Measurements from ENCODE around the gene NPHP4. TPM values are rescaled to one million over a fixed set of nuclear protein-coding genes. Genes with fewer than 3 reads are reported as not detected.

The NPHP4 gene
- total RNA-seq, result 8.6 TPM

DNA sequence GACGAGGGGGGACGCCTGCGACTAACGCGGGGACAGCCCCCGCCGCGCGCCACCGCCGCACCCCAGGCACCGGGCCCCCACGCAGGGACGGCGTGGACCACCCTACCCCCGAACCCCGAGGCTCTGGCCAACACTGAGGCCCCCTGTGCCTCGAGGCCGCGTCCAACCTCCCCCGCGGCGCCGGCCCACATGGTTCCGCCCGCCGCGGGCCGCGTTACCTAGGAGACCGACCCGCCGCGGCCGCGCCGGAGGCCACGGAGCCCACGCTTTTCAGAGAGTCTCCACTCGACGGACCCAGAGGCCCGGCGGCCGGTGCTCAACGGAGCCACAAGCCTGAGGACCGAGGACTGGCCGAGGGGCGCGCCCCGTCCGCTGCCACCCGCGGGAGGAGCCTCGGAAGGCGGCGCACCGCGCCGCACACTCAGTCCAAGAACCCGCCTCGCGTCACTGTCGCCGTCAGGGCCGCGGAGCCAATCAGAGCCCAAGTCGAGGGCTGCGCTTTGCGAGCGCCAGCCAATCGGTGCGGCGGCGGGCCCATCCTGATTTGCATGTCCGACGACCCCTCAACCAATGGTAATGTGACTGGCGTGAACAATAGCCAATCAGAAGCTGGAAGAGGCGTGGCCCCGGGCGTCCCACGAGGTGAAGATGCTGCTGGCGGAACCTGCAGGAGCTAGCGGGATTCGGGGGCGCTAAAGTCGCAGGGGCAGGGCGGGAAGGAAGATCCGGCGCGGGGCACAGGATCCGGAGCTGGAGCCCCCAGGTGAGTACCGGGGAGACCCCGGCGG is at the start of gene NPHP4:
NPHP4 (minus strand) TSS at position 400 of the 788 bp plus-strand sequence. CDS start 6,136 bp downstream, outside the sequence.
- DNase-seq, result peak; percentile 100

DNA sequence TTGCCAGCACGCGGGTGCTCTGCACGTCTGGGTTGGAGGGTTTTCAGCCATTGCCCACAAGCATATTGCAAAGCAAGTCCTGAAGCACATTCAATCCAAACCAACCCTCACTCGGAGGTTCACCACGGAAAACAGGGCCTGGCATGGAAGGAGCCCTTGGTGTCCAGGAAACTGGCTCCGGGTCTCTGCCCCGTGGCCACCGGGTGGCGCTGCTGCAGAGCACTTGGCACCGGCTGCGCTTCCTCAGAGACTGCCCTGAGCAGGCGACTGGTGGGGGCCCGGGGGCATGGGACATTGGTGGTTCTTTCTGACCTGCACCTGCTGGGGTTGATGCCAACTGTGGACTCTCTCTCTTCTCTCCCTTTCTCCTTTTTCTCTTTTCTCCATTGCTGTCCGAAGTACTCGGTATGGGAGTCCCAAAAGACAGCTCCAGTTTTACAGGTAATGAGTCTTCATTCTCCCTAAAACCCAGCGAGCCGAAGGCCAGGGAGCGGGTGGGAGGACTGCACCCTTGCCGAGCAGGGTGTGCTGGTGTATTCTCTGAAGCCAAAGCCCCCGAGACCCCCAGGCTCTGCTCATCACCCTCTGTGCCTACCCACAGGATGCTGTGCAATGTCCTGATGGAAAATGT is 49.3 kb upstream of the NPHP4 start:
- no peak for DNase-seq

DNA sequence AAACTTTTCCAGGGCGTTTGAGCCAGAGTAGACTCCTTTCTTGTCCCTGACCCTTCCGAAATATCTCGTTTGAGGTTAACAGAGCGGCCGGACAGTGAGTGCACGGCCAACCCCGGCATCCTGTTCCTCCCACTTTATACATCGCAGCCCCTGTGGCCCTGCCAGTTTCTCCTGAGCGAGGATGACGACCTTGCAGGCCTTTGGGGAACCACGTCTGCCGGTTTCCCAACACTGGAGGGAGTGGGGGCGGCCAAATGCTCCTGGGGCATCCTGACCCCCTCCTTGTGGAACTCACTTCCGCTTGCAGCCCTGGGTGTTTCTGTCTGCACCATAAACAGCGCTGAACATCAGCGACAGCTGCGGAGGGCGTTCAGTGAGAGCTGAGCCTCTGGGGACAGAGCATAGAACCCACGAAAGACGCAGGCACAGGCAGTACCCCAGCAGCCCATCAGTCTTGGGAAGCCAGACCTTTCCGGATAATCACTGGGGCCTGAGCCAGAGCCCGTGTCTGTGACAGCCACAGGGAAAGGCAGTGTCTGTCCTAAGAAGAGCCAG is 48.7 kb upstream of the NPHP4 start:
- DNase-seq, result no peak

DNA sequence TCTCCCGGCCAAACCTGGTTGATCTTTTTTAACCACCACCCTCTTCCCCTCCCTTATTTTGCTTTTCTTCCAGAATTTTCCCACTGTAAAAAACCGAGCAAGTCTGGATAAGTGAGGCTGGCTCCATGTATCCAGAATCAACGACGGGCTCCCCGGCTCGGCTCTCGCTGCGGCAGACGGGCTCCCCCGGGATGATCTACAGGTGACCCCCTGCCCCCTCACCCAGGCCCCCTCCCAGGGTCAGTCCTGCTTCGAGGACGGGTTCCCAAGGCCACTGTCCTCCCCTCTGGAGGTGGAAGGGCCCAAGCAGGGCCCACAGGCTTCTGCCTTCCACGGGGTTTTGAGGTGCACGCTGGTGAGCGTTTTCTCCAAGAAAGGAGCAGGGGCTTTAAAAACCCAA is 48.2 kb upstream of the NPHP4 start:
- no peak for DNase-seq

DNA sequence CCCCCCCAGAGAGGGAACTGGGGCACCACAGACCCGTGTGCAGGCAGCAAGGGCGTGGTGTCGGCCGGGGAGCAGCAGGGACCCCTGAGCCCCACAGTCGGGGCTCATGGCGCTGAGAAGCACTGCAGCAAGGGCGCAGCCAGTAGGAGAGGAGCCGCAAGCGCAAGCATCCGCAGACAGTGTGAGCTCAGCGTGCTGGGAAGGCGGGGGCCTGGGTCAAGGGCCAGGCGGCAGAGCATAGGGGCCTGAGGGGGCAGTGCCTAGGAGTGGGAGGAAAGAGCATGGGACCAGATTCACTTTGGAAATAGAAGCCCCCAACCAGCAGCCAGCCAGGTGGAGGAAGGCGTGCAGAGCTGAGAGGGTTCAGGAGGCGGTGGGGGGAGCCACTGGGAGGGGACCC is 46.8 kb upstream of the NPHP4 start:
- DNase-seq, result no peak

DNA sequence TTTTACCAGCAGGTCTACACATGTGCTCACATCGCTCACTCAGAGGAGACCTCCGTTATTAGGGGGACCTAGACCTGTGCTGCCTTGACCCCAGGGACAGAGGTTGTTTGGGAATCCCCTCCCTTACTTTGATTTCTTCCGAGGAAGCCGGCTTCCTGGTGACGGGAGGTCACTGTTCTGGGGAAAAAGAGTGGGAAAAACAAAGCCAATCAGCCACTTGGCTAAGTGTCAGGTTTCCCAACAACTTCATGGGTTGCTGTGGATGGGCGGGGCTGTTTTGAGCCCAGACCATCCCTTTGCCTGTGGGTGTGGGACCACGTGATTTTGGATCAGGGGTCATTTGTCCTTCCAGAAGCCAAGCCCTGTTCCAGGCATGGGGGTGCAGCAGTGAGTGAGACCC is 46.4 kb upstream of the NPHP4 start:
- DNase-seq, result no peak

DNA sequence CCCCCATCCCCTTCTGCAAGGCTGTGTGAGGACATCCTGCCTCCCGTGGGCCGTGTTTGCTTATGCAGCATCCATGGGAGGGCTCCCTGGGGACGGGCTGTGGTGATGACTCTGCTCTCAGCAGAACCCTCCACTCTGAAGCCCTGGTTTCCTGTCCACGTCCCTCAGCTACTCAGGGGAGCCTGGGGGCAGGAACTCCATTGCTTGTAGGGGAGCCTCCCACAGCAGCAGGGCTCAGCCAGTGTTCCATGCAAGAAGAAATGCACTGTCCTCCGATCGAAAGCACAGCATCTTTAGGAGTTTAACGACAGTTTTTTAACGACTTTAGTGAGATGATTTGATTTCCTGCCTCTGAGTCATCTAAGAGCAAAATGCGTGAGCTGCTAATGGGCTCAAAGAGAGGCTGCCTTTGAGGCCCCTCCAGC is 45.1 kb upstream of the NPHP4 start:
- no peak for DNase-seq

DNA sequence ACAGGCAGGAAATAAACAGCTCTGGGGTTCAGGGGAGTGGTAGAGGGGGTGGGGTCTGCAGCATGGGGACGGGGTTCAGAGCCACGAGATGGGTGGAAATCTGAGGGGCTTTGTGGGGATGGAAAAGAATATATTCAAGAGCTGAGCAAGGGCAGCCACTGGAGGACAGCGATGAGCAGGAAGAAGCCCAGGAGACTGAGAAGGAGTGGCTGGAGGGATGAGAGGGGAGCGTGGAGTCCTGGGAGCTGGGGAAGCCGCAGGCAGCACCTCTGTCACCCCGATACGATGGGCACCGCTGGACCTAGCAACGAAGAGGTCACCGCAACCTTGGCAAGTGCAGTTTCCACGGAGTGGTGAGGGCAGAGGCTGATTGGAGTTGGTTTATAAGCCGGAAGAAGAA is 43.5 kb upstream of the NPHP4 start:
- DNase-seq, result no peak

DNA sequence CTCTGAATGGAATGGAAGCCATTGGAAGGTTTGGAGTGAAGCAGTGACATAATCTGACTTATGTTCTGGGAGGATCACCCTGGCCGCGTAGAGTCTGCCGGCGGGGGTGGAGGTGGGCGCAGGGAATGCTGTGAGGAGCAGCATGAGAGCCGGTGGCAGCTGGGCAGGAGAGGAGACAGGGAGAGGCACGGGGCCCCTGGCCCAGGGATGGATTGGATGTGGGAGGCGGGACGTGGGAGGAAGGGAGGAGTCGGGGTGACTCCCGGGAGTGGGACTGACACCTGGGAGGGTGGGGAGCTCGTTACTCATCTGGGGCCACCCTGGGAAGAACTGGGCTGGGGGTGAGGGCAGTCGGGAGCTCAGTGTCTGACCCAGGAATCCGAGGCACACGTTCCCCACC is 43.1 kb upstream of the NPHP4 start:
- no peak for DNase-seq

DNA sequence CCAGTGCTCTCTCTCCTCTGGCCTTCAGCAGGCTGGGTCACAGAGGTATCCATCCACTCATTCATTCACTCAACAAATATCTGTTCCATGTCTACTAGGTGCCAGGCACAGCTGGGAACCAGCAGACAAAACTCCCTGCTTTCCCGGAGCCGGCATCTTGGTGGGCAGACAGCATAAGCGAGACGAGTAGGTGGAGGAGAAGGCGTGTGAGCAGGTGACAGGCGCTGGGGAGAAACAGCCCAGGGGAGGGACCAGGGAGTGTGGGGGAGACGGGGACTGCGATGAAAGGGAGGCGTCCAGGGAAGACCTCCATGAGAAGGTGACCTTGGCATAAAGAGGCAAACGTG is 42.5 kb upstream of the NPHP4 start:
- peak; percentile 45 for DNase-seq

DNA sequence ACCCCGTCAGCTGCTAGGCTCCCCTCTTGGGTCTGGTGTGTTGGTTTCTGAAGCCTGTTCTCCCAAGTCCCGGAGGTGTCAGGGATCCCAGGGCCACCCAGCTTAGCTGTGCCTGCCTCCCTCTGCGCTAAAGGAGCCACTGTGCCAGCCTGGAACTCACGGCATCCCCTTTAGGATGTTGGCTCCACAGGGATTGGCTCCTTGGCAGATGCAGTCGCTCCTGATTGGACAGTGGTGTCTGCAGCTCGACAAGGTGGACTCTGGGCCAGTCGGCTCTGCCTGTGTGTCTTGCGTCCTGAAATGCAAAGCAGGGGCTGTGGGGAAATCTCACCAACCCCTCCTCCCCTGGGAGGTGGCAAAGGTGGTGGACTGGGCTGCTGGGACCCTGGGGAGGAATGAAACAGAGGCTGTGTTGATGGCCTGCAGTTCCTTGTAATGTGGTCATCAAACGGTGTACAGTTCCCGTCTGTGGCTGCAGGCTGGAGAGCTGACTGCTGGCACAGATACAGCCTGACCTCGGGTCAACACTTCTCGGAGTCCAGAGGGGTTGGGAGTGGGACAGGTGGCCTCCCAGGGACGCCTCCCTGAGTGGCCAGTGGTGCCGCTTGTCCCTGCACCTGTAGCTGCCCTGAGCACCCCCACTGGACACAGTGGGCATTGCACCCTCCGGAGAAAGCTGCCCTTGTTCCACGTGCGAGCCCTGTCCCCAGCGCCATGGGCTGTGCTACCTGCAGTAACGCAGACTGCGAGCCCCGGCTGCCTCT is 41.9 kb upstream of the NPHP4 start:
- DNase-seq, result peak; percentile 82

DNA sequence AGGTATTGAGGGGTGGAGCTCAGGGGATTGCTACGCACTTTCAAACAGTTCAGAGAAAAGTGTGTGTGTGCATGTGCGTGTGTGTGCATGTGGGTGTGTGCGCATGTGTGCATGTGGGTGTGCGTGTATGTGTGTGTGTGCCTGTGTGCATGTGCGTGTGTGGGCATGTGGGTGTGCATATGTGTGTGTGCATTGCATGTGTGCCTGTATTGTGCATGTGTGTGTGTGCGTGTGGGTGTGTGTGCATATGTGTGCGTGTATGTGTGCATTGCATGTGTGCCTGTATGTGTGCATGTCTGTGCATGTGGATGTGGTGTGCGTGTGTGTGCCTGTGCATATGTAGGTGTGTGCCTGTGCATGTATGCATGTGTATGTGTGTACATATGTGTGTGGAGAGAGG is 40.9 kb upstream of the NPHP4 start:
- DNase-seq, result no peak

DNA sequence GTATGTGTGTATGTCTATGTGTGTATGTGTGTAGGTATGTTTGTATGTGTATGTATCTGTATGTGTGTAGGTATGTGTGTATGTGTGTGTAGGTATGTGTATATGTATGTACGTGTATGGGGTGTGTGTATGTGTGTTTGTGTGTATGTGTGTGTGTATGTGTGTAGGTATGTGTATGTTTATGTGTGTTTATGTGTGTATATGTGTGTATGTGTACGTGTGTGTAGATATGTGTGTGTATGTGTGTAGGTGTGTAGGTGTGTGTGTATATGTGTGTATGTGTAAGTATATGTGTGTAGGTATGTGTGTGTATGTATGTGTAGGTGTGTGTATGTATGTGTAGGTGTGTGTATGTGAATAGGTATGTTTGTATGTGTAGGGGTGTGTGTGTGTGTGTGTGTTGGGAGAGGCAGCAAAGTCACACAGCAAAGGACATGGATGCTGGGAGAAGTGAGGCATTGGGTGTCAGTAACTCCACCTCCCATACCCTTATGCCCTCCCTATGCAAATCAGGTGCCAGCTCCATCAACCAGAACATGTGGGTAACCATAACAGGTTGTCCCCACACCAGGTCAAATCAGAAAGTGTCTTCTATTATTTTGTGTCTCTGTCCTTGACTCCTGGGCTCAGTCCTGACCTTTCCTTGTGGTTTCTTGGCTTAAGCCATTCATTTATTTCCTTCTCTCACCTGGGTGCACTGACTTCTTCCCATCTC is 38.5 kb upstream of the NPHP4 start:
- no peak for DNase-seq

DNA sequence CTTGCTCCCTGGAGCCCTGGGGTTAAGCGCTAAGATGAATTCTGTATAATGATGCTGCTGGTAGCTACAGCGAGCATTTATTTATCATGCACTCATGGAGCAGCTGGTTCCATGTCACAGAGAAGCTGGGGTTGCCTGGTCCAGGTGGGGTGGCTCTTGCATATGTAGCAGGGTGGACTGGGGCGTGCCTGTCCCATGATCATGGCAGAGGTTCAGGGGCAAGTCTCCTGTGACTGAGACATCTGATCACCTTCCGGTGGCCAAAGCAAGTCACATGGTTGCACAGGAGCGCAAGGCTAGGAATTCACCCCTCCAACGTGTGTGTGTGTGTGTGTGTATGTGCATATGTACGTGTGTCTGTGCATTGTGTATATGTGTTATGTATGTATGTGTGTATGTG is 37.9 kb upstream of the NPHP4 start:
- DNase-seq, result no peak

DNA sequence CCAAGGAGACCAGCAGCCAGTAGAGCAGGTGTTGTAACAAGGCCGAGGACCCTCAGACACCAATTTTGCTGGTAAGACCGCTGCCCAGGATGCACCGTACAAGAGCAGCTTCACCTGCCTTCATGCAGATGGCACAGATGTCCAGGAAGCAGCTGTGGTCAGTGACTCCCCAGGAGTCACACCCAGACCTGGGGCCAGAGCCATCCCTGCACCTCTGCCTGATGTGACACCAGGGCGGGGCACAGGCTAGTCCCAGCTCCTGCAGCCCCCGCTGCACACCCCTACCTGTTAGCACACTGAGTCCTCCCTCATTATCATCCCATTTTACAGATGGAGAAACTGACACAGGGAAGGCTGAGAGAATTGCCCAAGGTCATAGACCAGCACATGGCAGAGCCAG is 37.1 kb upstream of the NPHP4 start:
- DNase-seq, result no peak

DNA sequence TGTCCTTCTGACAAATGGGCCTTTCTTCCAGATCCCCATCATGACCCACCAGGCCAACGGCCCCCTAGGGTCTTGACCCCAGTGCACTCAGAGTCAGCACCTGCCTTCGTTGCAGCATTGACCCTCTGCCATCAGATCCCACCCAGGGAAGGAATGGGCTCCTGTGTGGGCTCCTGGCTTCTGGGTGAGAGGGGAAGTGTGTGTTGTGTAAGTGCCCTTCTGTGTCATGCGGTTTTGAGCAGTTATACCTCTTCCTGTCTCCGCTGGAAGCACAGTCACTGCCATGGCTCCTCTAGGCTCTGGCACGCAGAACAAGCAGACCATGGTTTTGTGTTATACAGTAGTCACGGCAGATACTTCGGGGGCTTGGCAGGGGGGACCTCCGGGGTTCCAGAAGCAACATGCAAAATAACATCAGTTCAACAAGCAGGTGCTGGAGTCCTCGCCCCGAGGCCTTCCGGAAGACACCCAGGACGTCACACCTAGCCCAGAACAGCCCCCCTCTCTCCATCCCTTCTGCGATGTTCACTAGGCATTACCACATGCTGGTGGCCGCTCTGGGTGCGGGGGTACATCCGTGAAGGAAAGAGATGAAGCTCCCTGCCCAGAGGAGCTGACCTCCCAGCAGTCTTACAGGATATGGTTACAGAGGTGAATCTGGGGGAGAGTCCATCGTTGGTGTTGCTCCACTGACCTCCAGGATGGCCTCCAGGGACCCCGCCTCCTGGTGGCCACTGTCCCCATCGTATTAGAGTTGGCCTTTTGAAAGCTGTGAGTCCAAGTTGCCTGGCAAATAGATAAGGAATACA is 36.0 kb upstream of the NPHP4 start:
- no peak for DNase-seq

DNA sequence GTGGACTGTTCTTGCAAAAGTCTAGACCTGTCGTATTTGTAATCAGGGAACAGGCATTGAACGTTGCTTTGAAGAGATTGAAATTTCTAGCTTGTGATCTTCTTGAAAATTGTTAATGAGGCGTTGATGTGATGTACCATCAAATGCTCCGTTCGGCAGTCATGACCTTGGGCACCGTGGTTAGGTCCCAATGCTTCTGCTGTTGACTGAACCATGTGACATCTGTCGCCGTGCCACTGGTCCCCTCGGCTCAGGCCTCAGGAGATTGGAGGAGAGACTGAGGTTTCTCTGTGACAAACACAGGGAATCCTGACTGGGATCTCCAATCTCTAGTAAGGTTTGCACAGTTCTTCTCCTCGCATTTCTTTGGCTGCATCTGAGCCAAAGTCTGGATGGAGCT is 35.4 kb upstream of the NPHP4 start:
- DNase-seq, result no peak

DNA sequence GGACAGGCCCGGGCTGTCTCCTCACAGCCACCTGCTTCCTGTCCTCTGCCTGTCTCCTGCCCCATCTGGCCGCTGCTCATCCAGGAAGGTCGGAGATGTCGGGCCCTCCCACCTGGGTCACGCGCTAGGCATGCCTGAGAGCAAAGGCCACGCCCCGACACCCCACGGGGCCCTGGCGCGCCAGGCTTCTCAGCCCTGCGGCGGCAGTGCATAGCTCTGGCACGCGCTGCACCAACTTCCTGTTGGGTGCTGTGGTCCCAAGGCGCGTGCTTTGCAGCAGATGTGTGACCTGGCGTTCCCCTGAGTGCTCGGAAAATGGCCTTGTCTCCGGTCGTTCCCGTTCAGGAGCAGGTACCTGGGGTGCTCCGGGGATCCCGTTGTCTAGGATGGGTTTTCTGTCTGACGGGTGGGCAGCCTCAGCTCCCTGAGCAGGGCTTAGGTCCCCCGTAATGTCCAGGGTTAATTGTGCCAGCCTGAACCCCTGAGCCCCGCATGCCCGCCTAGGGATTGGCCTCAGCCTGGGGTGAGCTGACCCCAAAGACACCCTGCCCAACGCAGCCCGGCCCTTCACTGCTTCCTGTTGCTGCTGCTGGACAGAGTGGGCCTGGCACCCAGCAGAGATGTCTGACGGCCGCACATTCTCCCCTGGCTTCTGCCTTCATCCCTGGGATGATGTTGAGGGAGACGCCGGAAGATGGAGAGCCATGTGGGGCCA is 34.0 kb upstream of the NPHP4 start:
- peak; percentile 41 for DNase-seq

DNA sequence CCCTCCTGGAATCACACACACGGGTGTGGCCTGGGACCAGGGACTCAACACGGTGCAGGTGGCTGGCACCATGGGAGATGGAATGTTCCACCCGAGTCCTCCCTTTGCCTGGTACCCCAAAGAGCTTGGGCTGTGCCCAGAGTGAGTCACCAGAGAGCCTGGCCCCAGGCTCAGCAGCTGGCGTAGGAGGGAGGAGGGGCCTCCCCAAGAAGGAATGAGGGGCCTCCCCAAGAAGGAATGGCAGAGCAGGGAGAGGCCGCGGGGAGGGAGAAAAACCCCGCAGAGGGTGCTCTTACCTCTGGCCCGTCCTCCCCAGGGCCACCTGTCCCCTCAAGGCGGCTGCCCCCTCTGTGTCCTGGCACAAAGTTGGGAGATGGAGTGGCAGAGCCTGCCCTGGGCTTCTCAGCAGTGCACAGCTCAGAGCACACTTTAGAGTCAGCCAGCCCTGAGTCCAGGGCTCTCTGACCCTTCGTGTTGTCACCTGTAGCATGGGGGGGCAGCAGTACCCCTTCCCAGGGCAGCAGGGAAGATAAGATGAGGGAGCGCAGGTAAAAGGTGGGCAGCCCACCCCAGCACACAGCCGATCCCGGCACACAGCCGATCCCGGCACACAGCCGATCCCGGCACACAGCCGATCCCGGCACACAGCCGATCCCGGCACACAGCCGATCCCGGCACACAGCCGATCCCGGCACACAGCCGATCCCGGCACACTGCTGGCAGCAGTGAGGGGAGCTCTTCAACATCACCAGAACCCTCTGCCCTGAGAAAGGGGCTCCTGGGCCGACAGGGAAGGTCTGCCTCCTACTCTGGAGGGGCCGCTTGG is 33.3 kb upstream of the NPHP4 start:
- DNase-seq, result peak; percentile 80

DNA sequence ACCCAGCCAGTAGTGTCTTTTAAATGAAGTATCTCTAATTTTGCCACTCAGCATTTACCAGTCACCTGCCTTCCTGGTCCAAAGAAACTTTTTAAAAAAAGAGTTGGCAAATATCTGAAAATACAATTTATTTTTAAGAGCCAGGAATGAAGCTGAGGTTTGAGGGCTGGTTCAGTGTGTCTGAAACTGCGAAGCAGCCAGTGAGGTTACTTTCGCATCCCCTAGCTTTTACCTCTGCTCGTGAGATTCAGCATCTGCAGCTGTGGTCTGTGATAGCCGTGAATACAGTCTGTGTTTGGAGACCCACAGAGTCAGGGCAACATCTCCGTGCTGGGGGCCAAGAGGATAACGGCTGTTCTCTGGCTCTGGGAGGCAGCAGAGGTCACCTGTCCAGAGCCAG is 32.2 kb upstream of the NPHP4 start:
- no peak for DNase-seq

Data from occipital lobe (tissue), 2 donors.